K562 (cell line): Measurements from ENCODE around the gene USP22. TPM values are rescaled to one million over a fixed set of nuclear protein-coding genes. Genes with fewer than 3 reads are reported as not detected.

Source experiments
- BRF1 ChIP-seq: IDR thresholded peaks from 3 replicates; pipeline ENCODE4 v1.6.1; 2011; ENCODE audit warnings: borderline replicate concordance, mild to moderate bottlenecking; ENCODE audit not compliant: insufficient read length; ENCODE audit errors: extremely low read depth
- CXXC5 ChIP-seq: fragments of 250-450 bp; sonication (Bioruptor Pico); IDR thresholded peaks from 2 replicates; pipeline ENCODE4 v1.8.0; 2022; ENCODE audit warnings: inconsistent platforms, mild to moderate bottlenecking, moderate library complexity
- DMBX1 ChIP-seq: fragments of 250-450 bp; sonication (Bioruptor Pico); IDR thresholded peaks from 2 replicates; pipeline ENCODE4 v1.8.0; 2022; ENCODE audit warnings: inconsistent platforms, mild to moderate bottlenecking, moderate library complexity, borderline replicate concordance
- E2F3 ChIP-seq: fragments of 250-450 bp; sonication (Bioruptor Pico); IDR thresholded peaks from 2 replicates; pipeline ENCODE4 v1.4.0; 2020; ENCODE audit warnings: mild to moderate bottlenecking
- ETS2 ChIP-seq: IDR thresholded peaks from 2 replicates; pipeline ENCODE4 v1.6.1; 2016; ENCODE audit warnings: borderline replicate concordance, missing genetic modification characterization, mild to moderate bottlenecking, moderate library complexity, missing compliant biosample characterization; ENCODE audit not compliant: poor library complexity, severe bottlenecking
- EWSR1 ChIP-seq: fragments of 450-650 bp; IDR thresholded peaks from 2 replicates; pipeline ENCODE4 v1.6.1; 2018; ENCODE audit warnings: borderline replicate concordance, mild to moderate bottlenecking, low read depth, moderate library complexity; ENCODE audit not compliant: partially characterized antibody
- GATAD2B ChIP-seq: fragments of 450-650 bp; IDR thresholded peaks from 2 replicates; pipeline ENCODE4 v1.6.1; 2017; ENCODE audit warnings: mild to moderate bottlenecking, borderline replicate concordance
- KDM5B ChIP-seq: fragments of 200-600 bp; sonication (generic); IDR thresholded peaks from 2 replicates; pipeline ENCODE4 v1.6.1; 2012; ENCODE audit warnings: low read depth, mild to moderate bottlenecking, moderate library complexity, low read length, control low read depth, inconsistent platforms; ENCODE audit not compliant: insufficient replicate concordance
- LCOR ChIP-seq: sonication (generic); formaldehyde crosslinking; IDR thresholded peaks from 2 replicates; pipeline ENCODE4 v1.8.0; 2022; ENCODE audit warnings: mild to moderate bottlenecking, missing genetic modification reagents
- MBD2 ChIP-seq: sonication (generic); IDR thresholded peaks from 2 replicates; pipeline ENCODE4 v1.6.1; 2016; ENCODE audit warnings: low read depth, borderline replicate concordance
- NBN ChIP-seq: fragments of 450-650 bp; IDR thresholded peaks from 2 replicates; pipeline ENCODE4 v1.6.1; 2016; ENCODE audit warnings: low read depth, mild to moderate bottlenecking
- NR2F6 ChIP-seq: fragments of 450-650 bp; formaldehyde crosslinking; IDR thresholded peaks from 2 replicates; pipeline ENCODE4 v1.4.0; 2020; ENCODE audit warnings: mild to moderate bottlenecking
- NRF1 ChIP-seq, 2 experiments: fragments of 450-650 bp; IDR thresholded peaks in 1 of 2; conservative IDR thresholded peaks in 1 of 2; 2 replicates each; pipeline ENCODE4 v1.6.1; 2014; ENCODE audit warnings: mild to moderate bottlenecking in 2 of 2
- PPARD ChIP-seq: fragments of 250-450 bp; sonication (Bioruptor Pico); IDR thresholded peaks from 2 replicates; pipeline ENCODE4 v1.8.0; 2022; ENCODE audit warnings: inconsistent platforms, mild to moderate bottlenecking, moderate library complexity
- PTBP1 ChIP-seq: fragments of 200-400 bp; formaldehyde crosslinking; IDR thresholded peaks from 2 replicates; pipeline ENCODE4 v1.6.1; 2017; ENCODE audit warnings: low read depth, low read length
- RBM14 ChIP-seq: fragments of 200-400 bp; formaldehyde crosslinking; IDR thresholded peaks from 2 replicates; pipeline ENCODE4 v1.6.1; 2018; ENCODE audit warnings: low read depth, mild to moderate bottlenecking, low read length, moderate library complexity, borderline replicate concordance; ENCODE audit not compliant: insufficient read depth
- SLC30A9 ChIP-seq: fragments of 250-450 bp; sonication (Bioruptor Pico); IDR thresholded peaks from 2 replicates; pipeline ENCODE4 v1.8.0; 2022; ENCODE audit warnings: mild to moderate bottlenecking, moderate library complexity
- SREBF2 ChIP-seq: sonication (generic); formaldehyde crosslinking; IDR thresholded peaks from 2 replicates; pipeline ENCODE4 v1.4.0; 2020; ENCODE audit warnings: mild to moderate bottlenecking, missing genetic modification reagents
- SRSF7 ChIP-seq: fragments of 200-400 bp; formaldehyde crosslinking; optimal IDR thresholded peaks from 2 replicates; pipeline ENCODE3; 2017; ENCODE audit warnings: mild to moderate bottlenecking, low read depth, low read length
- USF1 ChIP-seq: sonication (generic); formaldehyde crosslinking; IDR thresholded peaks from 2 replicates; pipeline ENCODE4 v1.9.0; 2022; ENCODE audit warnings: mild to moderate bottlenecking, missing genetic modification reagents
- VEZF1 ChIP-seq: fragments of 200-800 bp; sonication (Bioruptor generic); IDR thresholded peaks from 2 replicates; pipeline ENCODE4 v1.6.1; 2017; ENCODE audit warnings: missing genetic modification characterization, missing compliant biosample characterization
- ZNF253 ChIP-seq: fragments of 250-450 bp; sonication (Bioruptor Pico); conservative IDR thresholded peaks from 2 replicates; pipeline ENCODE4 v1.6.1; 2021; ENCODE audit warnings: mild to moderate bottlenecking
- ZNF316 ChIP-seq: fragments of 450-650 bp; IDR thresholded peaks from 2 replicates; pipeline ENCODE4 v1.6.1; 2016
- ZSCAN29 ChIP-seq: fragments of 450-650 bp; IDR thresholded peaks from 2 replicates; pipeline ENCODE4 v1.6.1; 2017
- polyA plus RNA-seq, 8 experiments: library from polyadenylated mRNA; depleted of rRNA in 4 of 8; stranded (reverse) in 5 of 8; unstranded in 3 of 8; fragments of >200 nt; fragmentation: Nextera tagmentation in 2 of 8; fragmentation: Illumina TruSeq in 1 of 8; extraction: Ambion mirVana in 2 of 8; extraction: Trizol in 1 of 8; gene quantifications; 2 replicates each; pipeline versions ENCODE4 v1.2.1 to v1.2.3, GENCODE V29; 2011 to 2014; ENCODE audit warnings: inconsistent platforms in 1 of 8, missing spikeins in 1 of 8
- total RNA-seq, 7 experiments: library from RNA; depleted of rRNA in 6 of 7; stranded (reverse); fragments of >200 nt in 6 of 7; fragmentation: Illumina TruSeq in 2 of 7; extraction: Trizol in 2 of 7; gene quantifications; 2 replicates each; pipeline versions ENCODE4 v1.2.1 to v1.2.3, GENCODE V29; 2011 to 2021; ENCODE audit warnings: low replicate concordance in 1 of 7
- TF ChIP-seq, protein P1 (sequence below): fragments of 450-650 bp; IDR thresholded peaks from 2 replicates; pipeline ENCODE4 v1.7.0; 2016; ENCODE audit warnings: borderline replicate concordance

The USP22 gene
- total and polyA plus RNA-seq, 9 of the 15 experiments (the other 6 are each of a cell fraction or from before 2014, with no cell fraction given) = 6.5 to 113 (median 58.9) TPM

DNA sequence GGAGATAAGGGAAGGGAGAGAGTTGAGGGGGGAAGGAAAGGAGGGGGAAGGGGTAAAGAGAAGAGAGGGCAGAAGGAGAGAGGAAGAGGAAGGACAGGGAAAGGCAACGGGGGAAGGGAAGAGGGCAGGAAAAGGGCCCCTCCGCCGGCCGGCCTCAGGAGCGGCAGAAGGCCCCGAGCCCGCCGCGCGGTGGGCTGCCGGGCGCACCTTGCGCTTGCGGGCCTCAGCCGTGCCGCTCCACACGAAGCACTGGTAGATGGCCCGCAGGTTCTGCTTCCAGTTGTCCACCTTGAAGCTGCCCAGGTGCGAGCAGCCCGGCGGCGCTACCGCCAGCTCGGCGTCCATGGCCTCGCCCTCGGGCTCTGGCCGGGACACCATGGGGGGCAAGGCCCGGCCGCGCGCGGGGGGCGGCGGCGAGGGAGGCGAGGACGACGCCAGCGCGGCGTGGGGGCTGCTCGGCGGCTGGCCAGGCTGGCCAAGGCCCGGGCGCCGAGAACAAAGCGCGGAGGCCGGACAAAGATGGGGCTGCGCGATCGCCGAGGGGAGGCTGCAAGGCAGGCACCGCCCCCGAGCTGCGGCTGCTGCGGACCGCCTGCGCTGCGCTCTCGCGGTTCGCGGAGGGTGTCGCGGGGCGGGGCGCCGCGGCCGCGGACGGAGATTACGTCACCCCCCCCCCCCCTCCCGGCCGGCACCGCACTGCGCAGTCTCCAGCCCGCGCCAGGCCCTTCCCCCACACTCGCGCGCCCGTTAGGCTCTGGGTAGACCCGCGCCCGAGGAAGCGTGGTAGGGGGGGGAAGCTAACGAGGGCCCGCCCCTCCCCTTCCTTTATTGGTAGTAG, at the start of gene USP22 (continued):
- TF ChIP-seq MBD2 = 0 out of 2 replicates have a peak, but pooled peaks have one; percentile 17
- TF ChIP-seq, protein P1, sequence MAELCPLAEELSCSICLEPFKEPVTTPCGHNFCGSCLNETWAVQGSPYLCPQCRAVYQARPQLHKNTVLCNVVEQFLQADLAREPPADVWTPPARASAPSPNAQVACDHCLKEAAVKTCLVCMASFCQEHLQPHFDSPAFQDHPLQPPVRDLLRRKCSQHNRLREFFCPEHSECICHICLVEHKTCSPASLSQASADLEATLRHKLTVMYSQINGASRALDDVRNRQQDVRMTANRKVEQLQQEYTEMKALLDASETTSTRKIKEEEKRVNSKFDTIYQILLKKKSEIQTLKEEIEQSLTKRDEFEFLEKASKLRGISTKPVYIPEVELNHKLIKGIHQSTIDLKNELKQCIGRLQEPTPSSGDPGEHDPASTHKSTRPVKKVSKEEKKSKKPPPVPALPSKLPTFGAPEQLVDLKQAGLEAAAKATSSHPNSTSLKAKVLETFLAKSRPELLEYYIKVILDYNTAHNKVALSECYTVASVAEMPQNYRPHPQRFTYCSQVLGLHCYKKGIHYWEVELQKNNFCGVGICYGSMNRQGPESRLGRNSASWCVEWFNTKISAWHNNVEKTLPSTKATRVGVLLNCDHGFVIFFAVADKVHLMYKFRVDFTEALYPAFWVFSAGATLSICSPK = no peak
- no peak for TF ChIP-seq ZNF253 (CRISPR knock-in tag)
- TF ChIP-seq SLC30A9 (CRISPR knock-in tag) = no peak
- no peak for TF ChIP-seq PTBP1
- TF ChIP-seq RBM14 = 0 out of 2 replicates have a peak, but pooled peaks have one; percentile 34
- TF ChIP-seq BRF1 = no peak
- peak; percentile 77 for TF ChIP-seq CXXC5
- no peak for TF ChIP-seq SRSF7
- peak; percentile 38 for TF ChIP-seq VEZF1 (CRISPR knock-in tag)
- TF ChIP-seq ZSCAN29 = no peak
- TF ChIP-seq LCOR (CRISPR knock-in tag) = no peak
- TF ChIP-seq E2F3 (CRISPR knock-in tag) = no peak
- TF ChIP-seq ZNF316 = no peak
- TF ChIP-seq ETS2 (tag) = no peak
- TF ChIP-seq DMBX1 (CRISPR knock-in tag) = no peak
- peak; percentile 80; the same call in 1 of the 2 replicates for TF ChIP-seq GATAD2B
- TF ChIP-seq SREBF2 (CRISPR knock-in tag) = no peak
- TF ChIP-seq USF1 (CRISPR knock-in tag) = no peak
- no peak for TF ChIP-seq NR2F6
- TF ChIP-seq PPARD (CRISPR knock-in tag) = no peak
- peak; percentile 40 for TF ChIP-seq KDM5B
- 0 out of 2 replicates have a peak, but pooled peaks have one; percentile 69 for TF ChIP-seq NBN
- TF ChIP-seq EWSR1 = no peak
- peak; percentile 89 to 90 for TF ChIP-seq NRF1 (conservative IDR thresholded peaks at IDR 0.05 in 1 of 2, IDR thresholded peaks at IDR 0.05 in 1 of 2)
